PFSK-1 (cell line): Measurements from ENCODE around the gene AGO1.

Experiments used
- POLR2AphosphoS5 ChIP-seq: IDR thresholded peaks from 2 replicates; pipeline ENCODE4 v1.6.1; 2012; ENCODE audit warnings: low read depth, mild to moderate bottlenecking, control low read depth, low read length, moderate library complexity
- REST ChIP-seq, 2 experiments: IDR thresholded peaks; 2 replicates each; pipeline versions ENCODE4 v1.6.1 to v1.8.0; 2011 to 2012; ENCODE audit warnings: low read depth in 2 of 2, low read length in 2 of 2, control low read depth in 1 of 2, inconsistent platforms in 1 of 2, mild to moderate bottlenecking in 1 of 2, moderate library complexity in 1 of 2; ENCODE audit not compliant: insufficient read depth in 1 of 2
- SIN3A ChIP-seq: IDR thresholded peaks from 2 replicates; pipeline ENCODE4 v1.6.1; 2012; ENCODE audit warnings: mild to moderate bottlenecking, low read length, moderate library complexity, borderline replicate concordance; ENCODE audit not compliant: insufficient read depth
- TAF1 ChIP-seq: IDR thresholded peaks from 2 replicates; pipeline ENCODE4 v1.6.1; 2012; ENCODE audit warnings: low read length, control low read depth, borderline replicate concordance; ENCODE audit not compliant: insufficient read depth

GRCh38 chr1:35854989-35855700 lies 27.9 kb upstream of the AGO1 start:
- no peak for TF ChIP-seq POLR2AphosphoS5
- TF ChIP-seq SIN3A = no peak
- TF ChIP-seq TAF1 = no peak
- no peak for TF ChIP-seq REST (IDR thresholded peaks at IDR 0.05; ENCODE audit: insufficient read depth in 1 of 2, low read depth in 2 of 2, low read length in 2 of 2)
